Naive thymus-derived CD4-positive, alpha-beta T cell (primary cell): ENCODE data around the gene ECHS1. TPM values are rescaled to one million over a fixed set of nuclear protein-coding genes. Genes with fewer than 3 reads are reported as not detected.

Experiments
- ATAC-seq: fragments of 150-1000 bp; cut with Tn5 transposase; 2 replicates; pipeline ENCODE4 v1.10.0; 2021; ENCODE audit warnings: mild to moderate bottlenecking, moderate library complexity
- CTCF ChIA-PET: fragments of 350-600 bp; sonication (Branson Sonifier 250); formaldehyde crosslinking; loops from one replicate; lab custom pipeline; 2021; ENCODE audit warnings: antibody characterized with exemption; lab: Charles Lee
- POLR2A ChIA-PET: fragments of 350-600 bp; sonication (Branson Sonifier 250); formaldehyde crosslinking; loops from one replicate; lab custom pipeline; 2021; ENCODE audit warnings: antibody characterized with exemption, inconsistent platforms; lab: Charles Lee
- DNase-seq, 9 donors: peaks; one replicate each; pipeline versions ENCODE4 v3.0.0 to v3.0.0-alpha.2; 2020 to 2022; ENCODE audit warnings: mixed read lengths in 1 of 9
- H3K27ac ChIP-seq: one replicate; pipeline ENCODE4 v1.7.0; 2013; ENCODE audit warnings: mild to moderate bottlenecking, low read depth, low read length, moderate library complexity
- H3K27me3 ChIP-seq, 2 donors: one replicate each; pipeline ENCODE4 v1.7.0; 2013; ENCODE audit warnings: low read length in 2 of 2, mild to moderate bottlenecking in 2 of 2, moderate library complexity in 2 of 2; ENCODE audit not compliant: control insufficient read depth in 2 of 2, insufficient read depth in 2 of 2
- H3K36me3 ChIP-seq, 3 experiments: 1 replicate in 2 of 3; 2 replicates in 1 of 3; pipeline ENCODE4 v1.7.0; 2013; ENCODE audit warnings: low read length in 3 of 3, mild to moderate bottlenecking in 3 of 3, moderate library complexity in 1 of 3; ENCODE audit not compliant: insufficient read depth in 3 of 3, control insufficient read depth in 2 of 3
- H3K4me1 ChIP-seq, 2 donors: one replicate each; pipeline ENCODE4 v1.7.0; 2013; ENCODE audit warnings: low read length in 2 of 2, mild to moderate bottlenecking in 2 of 2, moderate library complexity in 1 of 2; ENCODE audit not compliant: control insufficient read depth in 2 of 2, insufficient read depth in 2 of 2
- H3K4me3 ChIP-seq: 2 replicates; pipeline ENCODE4 v1.7.0; 2013; ENCODE audit warnings: mild to moderate bottlenecking, low read length
- H3K9me3 ChIP-seq, 3 experiments: 1 replicate in 2 of 3; 2 replicates in 1 of 3; pipeline ENCODE4 v1.7.0; 2013; ENCODE audit warnings: low read length in 3 of 3; ENCODE audit not compliant: control insufficient read depth in 2 of 3
- H3K27ac Mint-ChIP-seq, 9 donors: one replicate each; pipeline ENCODE4 v1.8.0; 2020 to 2022; ENCODE audit warnings: mixed read lengths in 9 of 9, mild to moderate bottlenecking in 8 of 9, moderate library complexity in 5 of 9, inconsistent platforms in 2 of 9
- H3K27me3 Mint-ChIP-seq, 5 donors: one replicate each; pipeline ENCODE4 v1.8.0; 2021 to 2022; ENCODE audit warnings: mixed read lengths in 5 of 5, mild to moderate bottlenecking in 1 of 5
- H3K36me3 Mint-ChIP-seq, 5 donors: one replicate each; pipeline ENCODE4 v1.8.0; 2020 to 2022; ENCODE audit warnings: mixed read lengths in 5 of 5, mild to moderate bottlenecking in 3 of 5, inconsistent platforms in 1 of 5
- H3K4me1 Mint-ChIP-seq, 7 donors: one replicate each; pipeline ENCODE4 v1.8.0; 2020 to 2022; ENCODE audit warnings: mixed read lengths in 7 of 7, mild to moderate bottlenecking in 3 of 7, inconsistent platforms in 1 of 7
- H3K4me3 Mint-ChIP-seq, 10 donors: one replicate each; pipeline ENCODE4 v1.8.0; 2020 to 2022; ENCODE audit warnings: mild to moderate bottlenecking in 10 of 10, mixed read lengths in 10 of 10, moderate library complexity in 6 of 10, inconsistent platforms in 2 of 10
- H3K9me3 Mint-ChIP-seq, 11 donors: one replicate each; pipeline ENCODE4 v1.8.0; 2020 to 2022; ENCODE audit warnings: mixed read lengths in 11 of 11, mild to moderate bottlenecking in 4 of 11, inconsistent platforms in 1 of 11, moderate library complexity in 1 of 11
- intact Hi-C, 2 donors: fragments of 100-400 bp; cut with micrococcal nuclease; formaldehyde crosslinking; loops; one replicate each; pipeline ENCODE4 v1.15.1; 2023
- polyA plus RNA-seq, 2 donors: library from polyadenylated mRNA; unstranded; fragments of 300-500 nt; fragmentation: Illumina TruSeq; gene quantifications; one replicate each; pipeline ENCODE4 v1.2.3, GENCODE V29; 2021
- total RNA-seq, 6 experiments: library from RNA in 5 of 6; stranded (reverse) in 5 of 6; gene quantifications; 1 replicate in 5 of 6; 2 replicates in 1 of 6; pipeline ENCODE4 v1.2.3 and lab custom pipeline; 2021 to 2026

The ECHS1 gene
- total and polyA plus RNA-seq, 7 experiments from 2014 or later = 17.5 to 104 (median 30.6) TPM

DNA sequence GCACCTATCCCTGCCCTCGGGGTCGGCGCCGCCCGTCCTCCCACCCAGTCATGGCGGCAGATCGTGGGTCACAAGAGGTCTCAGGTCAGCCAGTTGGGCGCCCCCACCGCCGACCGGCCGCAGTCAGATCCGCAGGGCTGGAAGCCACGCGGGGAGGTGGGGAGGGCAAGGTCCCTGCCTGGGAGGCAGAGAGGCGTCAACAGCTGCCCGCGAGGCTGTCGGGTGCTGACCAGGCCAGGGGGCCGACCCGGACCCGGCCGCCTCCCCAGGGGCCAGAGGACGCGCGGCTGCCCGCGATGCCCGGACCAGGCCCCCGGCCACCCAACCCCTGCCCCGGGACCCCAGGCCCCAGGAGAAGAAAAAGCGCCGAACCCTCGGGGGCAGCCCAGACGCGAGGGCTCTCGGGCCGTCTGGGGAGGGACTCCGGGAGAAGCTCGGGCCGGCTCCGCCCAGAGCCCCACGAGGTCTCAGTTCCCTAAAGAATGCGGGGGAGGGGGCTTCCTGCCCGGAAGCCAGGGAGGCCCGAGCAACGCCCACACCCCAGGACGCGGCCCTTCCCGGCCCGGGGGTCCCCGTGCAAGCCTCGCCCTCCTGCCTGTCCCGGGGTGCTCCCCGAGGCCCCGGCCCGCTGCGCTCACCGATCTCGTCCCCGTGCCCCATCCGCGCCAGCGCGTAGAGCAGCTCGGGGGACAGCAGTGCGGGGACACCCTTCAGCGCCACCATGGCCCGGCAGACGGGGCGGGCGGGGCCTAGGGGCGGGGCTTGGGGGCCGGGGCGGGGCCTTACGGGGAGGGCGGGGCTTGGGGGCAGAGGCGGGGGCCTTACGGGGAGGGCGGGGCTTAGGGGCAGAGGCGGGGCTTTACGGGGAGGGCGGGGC, 15.6 kb downstream of the ECHS1 start, which contains the start of gene FUOM:
Gene FUOM, minus strand, starts transcription at position 735 of the 877 bp plus-strand sequence. Its CDS starts 12 bp downstream, at position 723.
- Histone ChIP-seq H3K4me3 (peak within 1 kb of the TSS; percentile 61), H3K27me3 (no peaks in the 10 kb centered on the region), H3K27ac (peak within 1 kb of the TSS; percentile 76), H3K4me1 (no peaks in the 10 kb centered on the region), H3K36me3 (peaks cover 0 to 3% (median 0%) of the 10 kb centered on the region in 3 experiments), H3K9me3 (no peaks in the 10 kb centered on the region)
- CTCF ChIA-PET = interaction anchor here (1.8 kb wide), 1 partner anchor 28 kb away, joined by 6 read pairs; no protein-coding TSS in a partner anchor
- no peaks in the 10 kb centered on the region for H3K27me3 Mint-ChIP-seq
- POLR2A ChIA-PET = interaction anchor here (1.0 to 2.7 kb wide), 3 partner anchors 22 to 93 kb away, joined by 3 to 16 read pairs (median 4); partner anchors contain the start of gene CALY
- peaks cover 0 to 6% (median 4%) of the 10 kb centered on the region in 7 donors for H3K4me1 Mint-ChIP-seq
- intact Hi-C loops = loop anchor here (1.0 to 5.0 kb wide), 9 partner anchors 16 to 1050 kb away; partner anchors contain the start of genes ECHS1 (in 2 of the 2), MTG1 (in 2 of the 2) and STK32C (in 1 of the 2)
- no peaks in the 10 kb centered on the region for H3K9me3 Mint-ChIP-seq
- peak within 1 kb of the TSS; percentile 62 to 85 (median 79) for H3K4me3 Mint-ChIP-seq
- H3K27ac Mint-ChIP-seq = peak within 1 kb of the TSS in 7 of 9 donors; percentile 23 to 72 (median 59)
- ATAC-seq = peak; percentile 95
- DNase-seq = peak; percentile 60 to 88 (median 74)
- peaks cover 0 to 10% (median 7%) of the 10 kb centered on the region in 5 donors for H3K36me3 Mint-ChIP-seq

DNA sequence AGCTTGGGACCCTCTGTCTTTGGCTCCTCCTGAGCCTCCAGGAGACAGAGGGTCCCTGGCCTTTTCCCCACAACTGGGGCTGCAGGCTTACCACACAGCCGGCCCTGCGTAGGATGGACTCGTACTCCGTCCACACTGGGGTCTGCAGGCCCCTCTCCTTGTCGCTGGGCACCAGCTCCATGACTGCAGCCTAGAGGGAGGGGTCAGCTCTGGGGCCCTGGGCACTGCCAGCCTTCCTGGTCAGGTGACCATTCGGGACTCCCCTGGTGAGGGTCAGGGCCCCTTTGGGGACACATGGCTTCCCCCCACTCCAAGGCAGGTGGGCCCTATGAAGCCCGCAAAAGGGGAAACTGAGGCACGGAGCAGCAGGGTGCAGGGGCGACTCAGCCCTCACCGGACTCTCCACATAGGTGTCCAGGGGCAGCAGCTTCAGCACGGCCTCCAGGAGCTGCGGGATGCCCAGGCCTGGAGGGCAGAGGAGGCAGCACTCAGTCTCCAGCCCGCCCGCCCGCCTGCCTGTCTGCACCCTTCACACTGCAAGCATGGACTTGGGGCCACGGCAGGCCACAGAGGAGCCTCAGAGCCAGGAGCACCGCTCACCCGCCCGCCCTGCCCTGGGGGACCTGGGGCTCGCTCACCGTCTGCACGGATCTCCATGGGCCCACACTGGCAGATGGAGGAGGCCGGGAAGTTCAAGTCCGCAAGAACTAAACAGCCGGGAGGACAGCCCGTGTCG, 16.4 kb downstream of the ECHS1 start:
- Mint-ChIP-seq H3K27ac (peak overlapping the region in 5 of 9 donors; percentile 43 to 70 (median 59)), H3K36me3 (peaks cover 0 to 4% (median 0%) of the 10 kb centered on the region in 5 donors), H3K4me1 (peaks cover 0 to 6% (median 4%) of the 10 kb centered on the region in 7 donors), H3K27me3 (no peaks in the 10 kb centered on the region), H3K9me3 (no peaks in the 10 kb centered on the region), H3K4me3 (peak overlapping the region; percentile 62 to 85 (median 79))
- ATAC-seq (no peak), DNase-seq (no peak)
- peak overlapping the region; percentile 76 for H3K27ac ChIP-seq
- CTCF ChIA-PET = interaction anchor here (0.7 to 1.8 kb wide), 2 partner anchors 24 to 27 kb away, joined by 3 to 6 read pairs; no protein-coding TSS in a partner anchor
- POLR2A ChIA-PET = interaction anchor here (0.7 to 2.7 kb wide), 5 partner anchors 10 to 93 kb away, joined by 3 to 16 read pairs (median 3); partner anchors contain the start of genes CALY and PRAP1
- H3K4me1 ChIP-seq = no peaks in the 10 kb centered on the region
- peak overlapping the region; percentile 61 for H3K4me3 ChIP-seq
- no peaks in the 10 kb centered on the region for H3K36me3 ChIP-seq
- H3K27me3 ChIP-seq = no peaks in the 10 kb centered on the region
- no peaks in the 10 kb centered on the region for H3K9me3 ChIP-seq
- intact Hi-C loops = loop anchor here (1.0 to 5.0 kb wide), 4 partner anchors 19 to 1049 kb away; partner anchors contain the start of genes MTG1 (in 1 of the 2) and STK32C (in 1 of the 2)

DNA sequence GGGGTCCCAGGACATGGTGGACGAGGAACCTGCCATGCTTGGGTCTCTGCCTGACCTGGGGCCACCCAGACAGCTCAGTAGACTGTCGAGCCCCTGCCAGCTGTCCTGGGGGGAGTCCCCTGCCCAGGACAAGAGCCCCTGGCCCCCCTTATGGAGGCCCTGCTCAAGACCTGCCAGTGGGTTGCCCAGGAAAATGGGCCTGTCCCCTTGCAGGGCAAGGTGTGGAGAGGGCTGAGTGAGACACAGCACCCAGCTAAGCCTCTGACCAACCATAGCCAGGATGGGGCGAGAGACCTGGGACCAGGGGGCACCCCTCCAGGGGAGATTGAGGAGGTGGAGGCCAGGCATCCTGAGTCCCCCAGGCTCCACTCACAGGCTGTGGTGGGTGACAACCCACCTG, 17.2 kb downstream of the ECHS1 start:
- no peak overlapping the region for H3K4me3 ChIP-seq
- POLR2A ChIA-PET = interaction anchor here (0.8 to 2.7 kb wide), 4 partner anchors 20 to 40 kb away, joined by 3 to 16 read pairs (median 4); partner anchors contain the start of gene CALY
- no peaks in the 10 kb centered on the region for H3K27me3 Mint-ChIP-seq
- H3K4me3 Mint-ChIP-seq = peak overlapping the region; percentile 55 to 84 (median 74)
- H3K36me3 ChIP-seq = no peaks in the 10 kb centered on the region
- peaks cover 0 to 6% (median 4%) of the 10 kb centered on the region in 7 donors for H3K4me1 Mint-ChIP-seq
- H3K9me3 ChIP-seq = no peaks in the 10 kb centered on the region
- no peaks in the 10 kb centered on the region for H3K9me3 Mint-ChIP-seq
- ATAC-seq (no peak), DNase-seq (no peak)
- intact Hi-C loops = loop anchor here (5.0 kb wide), 2 partner anchors 36 to 1049 kb away; partner anchors contain the start of genes MTG1 (in 1 of the 2) and STK32C (in 1 of the 2)
- H3K27ac ChIP-seq = no peak overlapping the region
- CTCF ChIA-PET = interaction anchor here (0.7 to 1.3 kb wide), 2 partner anchors 23 to 26 kb away, joined by 3 read pairs; no protein-coding TSS in a partner anchor
- no peaks in the 10 kb centered on the region for H3K27me3 ChIP-seq
- H3K36me3 Mint-ChIP-seq = no peaks in the 10 kb centered on the region
- H3K27ac Mint-ChIP-seq = peak overlapping the region in 2 of 9 donors; percentile 13 to 14
- H3K4me1 ChIP-seq = no peaks in the 10 kb centered on the region

DNA sequence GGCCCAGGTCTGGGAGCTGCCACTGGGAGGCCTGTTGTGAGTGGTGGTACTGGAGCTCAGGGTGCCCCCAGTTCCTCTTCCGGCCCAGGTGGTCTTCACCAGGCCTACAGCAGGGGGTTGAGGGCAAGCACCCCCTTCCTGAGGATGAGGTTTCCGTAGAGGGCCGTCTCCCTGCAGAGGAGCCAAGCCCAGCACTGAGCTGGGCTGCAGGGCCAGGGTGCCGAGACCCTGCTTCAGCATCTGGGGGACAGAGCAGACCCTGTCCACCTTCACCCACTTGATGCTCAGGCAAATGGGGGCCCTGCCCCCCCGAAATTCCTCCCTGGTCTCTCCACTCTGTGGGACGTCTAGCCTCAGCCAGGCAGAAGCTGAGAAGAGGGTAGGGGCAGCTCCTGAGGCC, 17.9 kb downstream of the ECHS1 start:
- DNase-seq = no peak
- H3K9me3 ChIP-seq = no peaks in the 10 kb centered on the region
- ChIA-PET POLR2A (interaction anchor here (1.7 to 2.7 kb wide), 2 partner anchors 20 to 35 kb away, joined by 4 to 16 read pairs; partner anchors contain the start of gene CALY), CTCF (interaction anchor here (1.3 kb wide), 1 partner anchor 26 kb away, joined by 3 read pairs; no protein-coding TSS in a partner anchor)
- no peak for ATAC-seq
- Mint-ChIP-seq H3K27ac (no peak overlapping the region), H3K9me3 (no peaks in the 10 kb centered on the region), H3K36me3 (no peaks in the 10 kb centered on the region), H3K4me1 (peaks cover 0 to 6% (median 4%) of the 10 kb centered on the region in 7 donors), H3K4me3 (no peak overlapping the region), H3K27me3 (no peaks in the 10 kb centered on the region)
- H3K36me3 ChIP-seq = no peaks in the 10 kb centered on the region
- no peaks in the 10 kb centered on the region for H3K27me3 ChIP-seq
- H3K27ac ChIP-seq = no peak overlapping the region
- intact Hi-C loops = loop anchor here (5.0 kb wide), 2 partner anchors 37 to 1048 kb away; partner anchors contain the start of genes MTG1 (in 1 of the 2) and STK32C (in 1 of the 2)
- no peak overlapping the region for H3K4me3 ChIP-seq
- H3K4me1 ChIP-seq = no peaks in the 10 kb centered on the region

DNA sequence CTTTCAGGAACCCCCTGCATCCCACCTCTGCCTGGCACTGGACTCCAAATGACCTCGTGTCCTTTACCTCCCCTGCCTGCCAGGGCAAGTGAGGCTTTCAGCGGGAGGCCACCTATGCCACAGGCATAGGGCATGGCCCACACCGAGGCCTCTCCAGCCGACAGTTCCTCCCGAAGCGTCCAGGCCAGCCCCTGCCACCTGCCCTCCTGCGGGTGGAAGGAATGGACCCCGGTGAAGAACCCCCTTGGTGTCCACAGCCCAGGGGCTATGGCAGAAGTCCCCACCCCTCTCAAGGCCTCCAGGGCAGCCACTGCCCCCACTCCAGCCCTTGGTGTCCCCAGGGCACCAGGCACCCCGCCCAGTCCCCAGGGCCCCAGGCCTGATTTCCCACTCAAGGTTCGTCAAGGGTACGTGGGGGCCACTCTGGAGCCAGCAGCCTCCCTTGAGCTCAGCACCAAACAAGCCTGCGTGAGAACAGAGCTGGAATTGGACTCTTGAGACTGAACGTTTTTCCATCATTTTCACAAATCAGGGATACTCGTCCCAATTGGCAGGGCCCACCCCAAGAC, 18.4 kb downstream of the ECHS1 start:
- no peaks in the 10 kb centered on the region for H3K9me3 ChIP-seq
- CTCF ChIA-PET = interaction anchor here (1.3 kb wide), 1 partner anchor 25 kb away, joined by 3 read pairs; no protein-coding TSS in a partner anchor
- ATAC-seq (no peak), DNase-seq (no peak)
- H3K27ac Mint-ChIP-seq = no peak overlapping the region
- H3K36me3 ChIP-seq = no peaks in the 10 kb centered on the region
- intact Hi-C loops = loop anchor here (5.0 kb wide), 2 partner anchors 38 to 1047 kb away; partner anchors contain the start of genes MTG1 (in 1 of the 2) and STK32C (in 1 of the 2)
- no peak overlapping the region for H3K4me3 ChIP-seq
- H3K27ac ChIP-seq = no peak overlapping the region
- no peak overlapping the region for H3K4me3 Mint-ChIP-seq
- H3K36me3 Mint-ChIP-seq = no peaks in the 10 kb centered on the region
- H3K4me1 ChIP-seq = no peaks in the 10 kb centered on the region
- H3K9me3 Mint-ChIP-seq = no peaks in the 10 kb centered on the region
- H3K27me3 ChIP-seq = no peaks in the 10 kb centered on the region
- H3K27me3 Mint-ChIP-seq = no peaks in the 10 kb centered on the region
- POLR2A ChIA-PET = interaction anchor here (1.7 to 2.7 kb wide), 2 partner anchors 19 to 36 kb away, joined by 4 to 16 read pairs; partner anchors contain the start of gene CALY
- H3K4me1 Mint-ChIP-seq = peaks cover 0 to 6% (median 4%) of the 10 kb centered on the region in 7 donors
